ENCODE results near the gene SLC50A1.

Gene SLC50A1

GRCh38 chr1:155130272-155131006, 5.2 kb upstream of the SLC50A1 start:
- DNase-seq (ENCODE audit: extremely low spot score), result no peak
- ChIA-PET POLR2A (interaction anchor here (0.8 to 4.0 kb wide), 5 partner anchors 10 to 79 kb away, joined by 3 to 16 read pairs (median 8); partner anchors contain the start of genes ADAM15, DPM3 and KRTCAP2), CTCF (interaction anchor here (0.6 to 2.2 kb wide), 4 partner anchors 38 to 46 kb away, joined by 3 to 14 read pairs (median 6); partner anchors contain the start of gene KRTCAP2)
- TF ChIP-seq ZNF384 (IDR thresholded peaks at IDR 0.05) (no peak), SP1 (IDR thresholded peaks at IDR 0.05) (no peak), PKNOX1 (IDR thresholded peaks at IDR 0.05) (no peak), BHLHE40 (IDR thresholded peaks at IDR 0.05; ENCODE audit: borderline replicate concordance) (no peak)

- TF ChIP-seq LEF1 (IDR thresholded peaks at IDR 0.05; ENCODE audit: borderline replicate concordance), result no peak
- no peak for TF ChIP-seq FOXK2 (IDR thresholded peaks at IDR 0.05)
- DNase-seq (ENCODE audit: extremely low spot score), result no peak
- ChIA-PET CTCF (interaction anchor here (0.9 to 2.2 kb wide), 3 partner anchors 37 to 46 kb away, joined by 3 to 14 read pairs (median 8); no protein-coding TSS in a partner anchor), POLR2A (interaction anchor here (0.6 to 4.0 kb wide), 2 partner anchors 9 to 29 kb away, joined by 3 to 16 read pairs; partner anchors contain the start of gene DPM3)
These were observed 4.4 kb upstream of the SLC50A1 start for GRCh38 chr1:155131285-155131684.

GRCh38 chr1:155131856-155132255, 3.8 kb upstream of the SLC50A1 start:
- CTCF ChIA-PET, result interaction anchor here (2.2 kb wide), 1 partner anchor 40 kb away, joined by 14 read pairs; no protein-coding TSS in a partner anchor
- DNase-seq (ENCODE audit: extremely low spot score), result no peak
- POLR2A ChIA-PET, result interaction anchor here (0.6 to 4.0 kb wide), 3 partner anchors 8 to 41 kb away, joined by 3 to 16 read pairs (median 4); partner anchors contain the start of genes DPM3 and KRTCAP2
- TF ChIP-seq PKNOX1 (IDR thresholded peaks at IDR 0.05) (no peak), ZNF384 (IDR thresholded peaks at IDR 0.05) (no peak), FOXM1 (IDR thresholded peaks at IDR 0.05; ENCODE audit: borderline replicate concordance) (no peak), LEF1 (IDR thresholded peaks at IDR 0.05; ENCODE audit: borderline replicate concordance) (no peak), CTBP1 (IDR thresholded peaks at IDR 0.05; ENCODE audit: borderline replicate concordance) (no peak), TARDBP (IDR thresholded peaks at IDR 0.05) (no peak), HDGF (IDR thresholded peaks at IDR 0.05; ENCODE audit: borderline replicate concordance) (no peak), FOXK2 (IDR thresholded peaks at IDR 0.05) (no peak), FOXA1 (IDR thresholded peaks at IDR 0.05) (no peak), BHLHE40 (IDR thresholded peaks at IDR 0.05; ENCODE audit: borderline replicate concordance) (no peak), SUZ12 (IDR thresholded peaks at IDR 0.05) (no peak), NFRKB (IDR thresholded peaks at IDR 0.05) (no peak)

DNA sequence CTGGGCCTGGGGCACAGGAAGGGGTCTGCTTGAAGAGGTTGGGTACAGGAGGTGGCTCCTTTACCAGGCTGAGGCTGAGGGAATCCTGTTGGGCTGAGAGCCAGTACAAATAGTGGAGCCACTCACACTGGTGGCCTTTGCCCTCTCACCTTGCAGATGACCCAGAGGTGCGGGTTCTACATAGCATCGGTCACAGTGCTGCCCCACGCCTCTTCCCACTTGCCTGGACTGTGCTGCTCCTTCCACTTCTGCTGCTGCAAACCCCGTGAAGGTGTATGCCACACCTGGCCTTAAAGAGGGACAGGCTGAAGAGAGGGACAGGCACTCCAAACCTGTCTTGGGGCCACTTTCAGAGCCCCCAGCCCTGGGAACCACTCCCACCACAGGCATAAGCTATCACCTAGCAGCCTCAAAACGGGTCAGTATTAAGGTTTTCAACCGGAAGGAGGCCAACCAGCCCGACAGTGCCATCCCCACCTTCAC, 1.8 kb upstream of the SLC50A1 start:
- ChIA-PET CTCF (interaction anchor here (1.4 to 1.8 kb wide), 2 partner anchors 34 to 42 kb away, joined by 6 read pairs; no protein-coding TSS in a partner anchor), POLR2A (interaction anchor here (2.5 to 3.0 kb wide), 2 partner anchors 11 to 18 kb away, joined by 8 to 12 read pairs; no protein-coding TSS in a partner anchor)
- TF ChIP-seq ARNT (IDR thresholded peaks at IDR 0.05) (no peak), BHLHE40 (IDR thresholded peaks at IDR 0.05; ENCODE audit: borderline replicate concordance) (no peak), NFRKB (IDR thresholded peaks at IDR 0.05) (no peak), L3MBTL2 (conservative IDR thresholded peaks at IDR 0.05) (no peak), CTBP1 (IDR thresholded peaks at IDR 0.05; ENCODE audit: borderline replicate concordance) (no peak), SP1 (IDR thresholded peaks at IDR 0.05) (no peak), FOXA1 (IDR thresholded peaks at IDR 0.05) (no peak)
- DNase-seq (ENCODE audit: extremely low spot score), result no peak

GRCh38 chr1:155134322-155134721, 1.3 kb upstream of the SLC50A1 start:
- CTCF ChIA-PET, result interaction anchor here (1.4 to 1.8 kb wide), 2 partner anchors 33 to 43 kb away, joined by 6 read pairs; no protein-coding TSS in a partner anchor
- TF ChIP-seq LEF1 (IDR thresholded peaks at IDR 0.05; ENCODE audit: borderline replicate concordance), result no peak
- TF ChIP-seq FOXA1 (IDR thresholded peaks at IDR 0.05), result no peak
- no peak for TF ChIP-seq TARDBP (IDR thresholded peaks at IDR 0.05)
- no peak for TF ChIP-seq NFRKB (IDR thresholded peaks at IDR 0.05)
- TF ChIP-seq CTBP1 (IDR thresholded peaks at IDR 0.05; ENCODE audit: borderline replicate concordance), result no peak
- TF ChIP-seq BHLHE40 (IDR thresholded peaks at IDR 0.05; ENCODE audit: borderline replicate concordance), result no peak
- TF ChIP-seq ARNT (IDR thresholded peaks at IDR 0.05), result no peak
- TF ChIP-seq FOXM1 (IDR thresholded peaks at IDR 0.05; ENCODE audit: borderline replicate concordance), result no peak
- no peak for TF ChIP-seq SUZ12 (IDR thresholded peaks at IDR 0.05)
- no peak for TF ChIP-seq FOXK2 (IDR thresholded peaks at IDR 0.05)
- DNase-seq (ENCODE audit: extremely low spot score), result no peak
- POLR2A ChIA-PET, result interaction anchor here (0.9 to 3.8 kb wide), 11 partner anchors 7 to 110 kb away, joined by 3 to 48 read pairs (median 6); partner anchors contain the start of gene EFNA1

DNA sequence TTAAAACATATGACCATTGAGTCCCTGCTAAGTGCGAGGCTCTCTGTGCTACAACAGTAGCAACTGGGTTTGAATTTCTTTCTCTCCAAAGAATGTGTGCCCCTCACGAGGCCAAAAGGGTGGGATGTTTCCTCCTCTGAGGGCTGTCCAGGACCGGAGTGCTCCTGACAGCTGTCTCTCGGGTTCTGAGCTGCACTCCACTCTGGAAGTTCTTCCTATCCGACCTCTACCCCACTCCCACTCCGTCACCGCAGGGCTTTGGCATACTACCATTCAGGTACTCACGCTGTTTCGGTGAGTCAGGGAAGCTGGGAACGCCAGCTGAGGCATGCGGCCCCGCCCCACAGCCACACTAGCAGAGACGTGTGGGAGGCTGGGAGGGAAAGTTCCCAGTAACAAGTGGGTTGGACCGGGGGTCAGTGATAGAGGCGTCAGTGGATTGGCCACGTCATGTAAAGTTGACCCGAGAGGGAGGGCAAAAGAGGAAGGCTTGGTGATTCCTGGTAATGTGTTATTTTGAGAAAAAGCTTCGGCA, 705 bp upstream of the SLC50A1 start:
- peak; percentile 62 for DNase-seq (ENCODE audit: extremely low spot score)
- TF ChIP-seq SP1 (IDR thresholded peaks at IDR 0.05), result no peak
- no peak for TF ChIP-seq SUZ12 (IDR thresholded peaks at IDR 0.05)
- TF ChIP-seq HDGF (IDR thresholded peaks at IDR 0.05; ENCODE audit: borderline replicate concordance), result 0 out of 2 replicates have a peak, but pooled peaks have one; percentile 42
- CTCF ChIA-PET, result interaction anchor here (1.4 to 1.8 kb wide), 2 partner anchors 33 to 43 kb away, joined by 6 read pairs; no protein-coding TSS in a partner anchor
- POLR2A ChIA-PET, result interaction anchor here (0.9 to 3.8 kb wide), 17 partner anchors 8 to 109 kb away, joined by 3 to 48 read pairs (median 4); partner anchors contain the start of genes EFNA1 and KRTCAP2

Measured in HEK293T (cell line).